Adrenal gland (tissue), 12 donors: ENCODE measurements around the gene GSTO2. TPM values are rescaled to one million over a fixed set of nuclear protein-coding genes. Genes with fewer than 3 reads are reported as not detected.
A peak's percentile ranks its signal among the peaks of the same experiment; 100 is the strongest.

ENCODE experiments used
- DNase-seq, 7 donors: peaks; one replicate each; pipeline ENCODE4 v3.0.0-alpha.2; 2019 to 2020
- H3K27ac ChIP-seq, 5 donors: fragments of 200-600 bp; sonication (generic) in 4 of 5; 1 replicate in 3 of 5; 2 replicates in 2 of 5; pipeline versions ENCODE4 v1.5.1 to v1.8.0; 2016 to 2020; ENCODE audit warnings: mild to moderate bottlenecking in 1 of 5
- H3K27me3 ChIP-seq: fragments of 200-600 bp; 2 replicates; pipeline ENCODE4 v1.8.0; 2021
- H3K36me3 ChIP-seq, 2 donors: fragments of 200-600 bp; replicated peaks in 1 of 2; 1 replicate in 1 of 2; 2 replicates in 1 of 2; pipeline versions ENCODE4 v1.5.1 to v1.8.0; 2018 to 2022
- H3K4me1 ChIP-seq, 2 donors: fragments of 200-600 bp; replicated peaks in 1 of 2; 1 replicate in 1 of 2; 2 replicates in 1 of 2; pipeline versions ENCODE4 v1.5.1 to v1.8.0; 2018 to 2021
- H3K4me3 ChIP-seq, 4 donors: fragments of 200-600 bp; sonication (generic) in 3 of 4; one replicate each; pipeline ENCODE4 v1.5.1; 2016 to 2018
- H3K9me3 ChIP-seq, 3 donors: fragments of 200-600 bp; sonication (generic) in 1 of 3; replicated peaks in 1 of 3; 1 replicate in 2 of 3; 2 replicates in 1 of 3; pipeline versions ENCODE4 v1.5.1 to v1.8.0; 2016 to 2021
- CTCF ChIP-seq, 6 experiments: fragments of 450-650 bp in 4 of 6; fragments of 200-600 bp in 2 of 6; sonication (generic) in 1 of 6; IDR thresholded peaks; 1 replicate in 5 of 6; 2 replicates in 1 of 6; pipeline versions ENCODE4 v1.5.1 to v1.8.0; 2016 to 2021; ENCODE audit warnings: antibody characterized with exemption in 6 of 6, mild to moderate bottlenecking in 2 of 6, moderate library complexity in 1 of 6
- POLR2A ChIP-seq, 2 donors: fragments of 450-650 bp; IDR thresholded peaks; one replicate each; pipeline ENCODE4 v1.6.1; 2017; ENCODE audit warnings: antibody characterized with exemption in 2 of 2, mild to moderate bottlenecking in 2 of 2, moderate library complexity in 1 of 2
- WGBS, 4 donors: extraction: QIAGEN DNeasy Blood & Tissue Kit in 2 of 4; methylation state at CpG; one replicate each; pipeline versions ENCODE4 v1.1.5 to v1.1.7; 2013 to 2017; 5-methylcytosine and 5-hydroxymethylcytosine counted together
- intact Hi-C, 2 donors: fragments of 100-400 bp; cut with DNase I; formaldehyde crosslinking; loops; one replicate each; pipeline versions ENCODE4 v1.14.1 to v1.15.0; 2022 to 2023
- polyA plus RNA-seq, 3 donors: library from polyadenylated mRNA; stranded (reverse); fragments of 200-250 nt in 2 of 3; fragments of 350-450 nt in 1 of 3; fragmentation: Illumina TruSeq in 1 of 3; extraction: RNeasy Lipid Tissue Mini Kit (QIAGEN cat#74804) in 1 of 3; gene quantifications; one replicate each; pipeline ENCODE4 v1.2.3, GENCODE V29; 2013 to 2014
- total RNA-seq, 9 donors: library from RNA; depleted of rRNA in 4 of 9; stranded (reverse); fragments of >200 nt in 4 of 9; fragments of 120-200 nt in 1 of 9; fragmentation: NEBNext Ultra II Directional in 1 of 9; extraction: Animal tissue kit (Norgen Biotek cat#: 25700) in 1 of 9; gene quantifications; one replicate each; pipeline versions ENCODE4 v1.1.0 to v1.2.4, GENCODE V29; 2013 to 2023
- donor health status: healthy with polysubstance abuse.
- donor health status: Bipolar disorder and iron deficiency.
- donor health status: DM: yes; HTN: yes; CAD: no.
- donor health status: DM: no; HTN: no; CAD: no.
- donor health status: DM: no; HTN: no; CAD: no.
- donor health status: DM: yes; HTN: yes; CAD: no.

The GSTO2 gene
- total and polyA plus RNA-seq, 12 donors: 3.7 to 15.3 (median 7.3) TPM

GRCh38 chr10:104300736-104301292, 31.8 kb downstream of the GSTO2 start:
- intact Hi-C loops: no loop called here

GRCh38 chr10:104301907-104302690, 33.1 kb downstream of the GSTO2 start:
- intact Hi-C loops: no loop called here
- 66 to 86% (median 70%) methylated on average over 2 to 3 of the region's 3 CpGs for WGBS, 4 donors
- Histone ChIP-seq H3K36me3 (no peaks in the 10 kb centered on the region), H3K4me1 (peaks cover 0 to 12% of the 10 kb centered on the region in 2 donors), H3K4me3 (no peak overlapping the region), H3K9me3 (no peaks in the 10 kb centered on the region), H3K27me3 (no peaks in the 10 kb centered on the region), H3K27ac (peak overlapping the region in 3 of 5 donors; percentile 1 to 92 (median 92))
- peak in 1 of 7 donors; percentile 43 for DNase-seq
- TF ChIP-seq CTCF (IDR thresholded peaks at IDR 0.05) (no peak), POLR2A (IDR thresholded peaks at IDR 0.05) (no peak)

More at GRCh38 chr10:104300736-104301292, 31.8 kb downstream of the GSTO2 start:
- H3K36me3 ChIP-seq: no peaks in the 10 kb centered on the region
- WGBS, 4 donors: 46 to 60% (median 54%) methylated on average over 3 to 7 of the region's 7 CpGs
- peak in 6 of 7 donors; percentile 45 to 92 (median 48) for DNase-seq
- peaks cover 0 to 12% of the 10 kb centered on the region in 2 donors for H3K4me1 ChIP-seq
- no peaks in the 10 kb centered on the region for H3K9me3 ChIP-seq
- H3K27me3 ChIP-seq: no peaks in the 10 kb centered on the region
- H3K27ac ChIP-seq: peak overlapping the region; percentile 50 to 92 (median 74)
- no peak overlapping the region for H3K4me3 ChIP-seq
- TF ChIP-seq CTCF (IDR thresholded peaks at IDR 0.05) (no peak), POLR2A (IDR thresholded peaks at IDR 0.05) (no peak)

- TF ChIP-seq CTCF (IDR thresholded peaks at IDR 0.05) (no peak), POLR2A (IDR thresholded peaks at IDR 0.05) (no peak)
- intact Hi-C loops: no loop called here
- Histone ChIP-seq H3K36me3 (no peaks in the 10 kb centered on the region), H3K4me3 (no peak overlapping the region), H3K4me1 (peaks cover 0 to 12% of the 10 kb centered on the region in 2 donors), H3K9me3 (no peaks in the 10 kb centered on the region), H3K27ac (peak overlapping the region in 1 of 5 donors; percentile 33), H3K27me3 (no peaks in the 10 kb centered on the region)
- WGBS, 4 donors: 44 to 50% (median 47%) methylated on average over 2 of the region's 2 CpGs
- peak in 1 of 7 donors; percentile 40 for DNase-seq
These were observed 34.8 kb downstream of the GSTO2 start for GRCh38 chr10:104303594-104304355.

GRCh38 chr10:104304356-104304745, 35.4 kb downstream of the GSTO2 start:
- DNase-seq: no peak
- intact Hi-C loops: no loop called here
- H3K36me3 ChIP-seq: no peaks in the 10 kb centered on the region
- H3K27me3 ChIP-seq: no peaks in the 10 kb centered on the region
- H3K9me3 ChIP-seq: no peaks in the 10 kb centered on the region
- 81 to 85% (median 84%) methylated on average over 4 of the region's 4 CpGs for WGBS, 4 donors
- H3K27ac ChIP-seq: peak overlapping the region in 1 of 5 donors; percentile 49
- H3K4me3 ChIP-seq: no peak overlapping the region
- peaks cover 0 to 12% of the 10 kb centered on the region in 2 donors for H3K4me1 ChIP-seq
- TF ChIP-seq POLR2A (IDR thresholded peaks at IDR 0.05) (no peak), CTCF (IDR thresholded peaks at IDR 0.05) (no peak)
